ENCODE results near the gene RAB30.

RAB30 gene

GRCh38 chr11:83007909-83008580 is 63.7 kb downstream of the RAB30 start:
- no peak for DNase-seq

GRCh38 chr11:83007477-83007876 is 64.2 kb downstream of the RAB30 start:
- DNase-seq, result no peak

GRCh38 chr11:83006877-83007330 is 64.8 kb downstream of the RAB30 start:
- no peak for DNase-seq

GRCh38 chr11:83004746-83005556 is 66.7 kb downstream of the RAB30 start:
- DNase-seq, result no peak

- no peak for DNase-seq
Measured at GRCh38 chr11:83002522-83002921, 69.2 kb downstream of the RAB30 start.

- DNase-seq, result no peak
Measured at GRCh38 chr11:83002053-83002452, 69.6 kb downstream of the RAB30 start.

GRCh38 chr11:83000381-83000780 is 71.3 kb downstream of the RAB30 start:
- DNase-seq, result no peak

GRCh38 chr11:82999232-82999631 is 72.5 kb downstream of the RAB30 start:
- no peak for DNase-seq

- no peak for DNase-seq
Measured at GRCh38 chr11:82998697-82999096, 73.0 kb downstream of the RAB30 start.

GRCh38 chr11:82996966-82997606 is 74.6 kb downstream of the RAB30 start:
- DNase-seq, result no peak

- no peak for DNase-seq
Measured at GRCh38 chr11:82995754-82996398, 75.8 kb downstream of the RAB30 start.

GRCh38 chr11:82995235-82995634 is 76.5 kb downstream of the RAB30 start:
- no peak for DNase-seq

- DNase-seq, result no peak
Measured at GRCh38 chr11:82994604-82995230, 77.0 kb downstream of the RAB30 start.

- no peak for DNase-seq
Measured at GRCh38 chr11:82992223-82992622, 79.5 kb downstream of the RAB30 start.

GRCh38 chr11:82989628-82990404 is 81.9 kb downstream of the RAB30 start:
- DNase-seq, result no peak

GRCh38 chr11:82988936-82989627 is 82.6 kb downstream of the RAB30 start:
- DNase-seq, result no peak

- DNase-seq, result no peak
Measured at GRCh38 chr11:82987997-82988396, 83.7 kb downstream of the RAB30 start.

GRCh38 chr11:82986446-82986845 is 85.3 kb downstream of the RAB30 start:
- no peak for DNase-seq

GRCh38 chr11:82981852-82982251 is 89.8 kb downstream of the RAB30 start:
- DNase-seq, result no peak

- DNase-seq, result no peak
Measured at GRCh38 chr11:82980947-82981346, 90.8 kb downstream of the RAB30 start.

GRCh38 chr11:82980292-82980691 is 91.4 kb downstream of the RAB30 start:
- no peak for DNase-seq

Measured in activated gamma-delta T cell (primary cell).